Cardiac muscle cell (in vitro differentiated cells and primary cell): ENCODE results near the gene SLU7. TPM values are rescaled to one million over a fixed set of nuclear protein-coding genes. Genes with fewer than 3 reads are reported as not detected.

Experiments used
- DNase-seq, 2 donors: peaks; one replicate each; pipeline versions ENCODE4 v3.0.0 to v3.0.0-alpha.2; 2010 to 2017; ENCODE audit warnings: low read depth in 1 of 2, low spot score in 1 of 2
- H3K27ac ChIP-seq: fragments of 200-600 bp; sonication (generic); 2 replicates; pipeline ENCODE4 v1.5.1; 2016
- H3K27me3 ChIP-seq: fragments of 200-600 bp; sonication (generic); 2 replicates; pipeline ENCODE4 v1.6.0; 2016; ENCODE audit warnings: control low read depth
- H3K36me3 ChIP-seq: fragments of 200-600 bp; sonication (generic); 2 replicates; pipeline ENCODE4 v1.5.1; 2016; ENCODE audit warnings: control low read depth
- H3K4me1 ChIP-seq: fragments of 200-600 bp; sonication (generic); 2 replicates; pipeline ENCODE4 v1.8.1; 2017; ENCODE audit warnings: low read depth, mild to moderate bottlenecking, mixed run types
- H3K4me3 ChIP-seq: fragments of 200-600 bp; sonication (generic); 2 replicates; pipeline ENCODE4 v1.5.1; 2016; ENCODE audit warnings: mild to moderate bottlenecking
- H3K9me3 ChIP-seq: fragments of 200-600 bp; sonication (generic); 2 replicates; pipeline ENCODE4 v1.5.1; 2017; ENCODE audit warnings: low read depth, mild to moderate bottlenecking, control low read depth
- CTCF ChIP-seq: IDR thresholded peaks from 2 replicates; pipeline ENCODE4 v1.5.1; 2012; ENCODE audit warnings: low read depth, mild to moderate bottlenecking, low read length
- polyA plus RNA-seq: library from polyadenylated mRNA; unstranded; fragments of >200 nt; fragmentation: Nextera tagmentation; extraction: Ambion mirVana; gene quantifications from 2 replicates; pipeline ENCODE4 v1.2.1, GENCODE V29; 2016
- total RNA-seq: library from RNA; depleted of rRNA; stranded (reverse); fragments of >200 nt; gene quantifications from 2 replicates; pipeline ENCODE4 v1.2.3, GENCODE V29; 2016

The SLU7 gene
- total and polyA plus RNA-seq, 2 experiments from 2014 or later, result 30.1 to 49.7 TPM

DNA sequence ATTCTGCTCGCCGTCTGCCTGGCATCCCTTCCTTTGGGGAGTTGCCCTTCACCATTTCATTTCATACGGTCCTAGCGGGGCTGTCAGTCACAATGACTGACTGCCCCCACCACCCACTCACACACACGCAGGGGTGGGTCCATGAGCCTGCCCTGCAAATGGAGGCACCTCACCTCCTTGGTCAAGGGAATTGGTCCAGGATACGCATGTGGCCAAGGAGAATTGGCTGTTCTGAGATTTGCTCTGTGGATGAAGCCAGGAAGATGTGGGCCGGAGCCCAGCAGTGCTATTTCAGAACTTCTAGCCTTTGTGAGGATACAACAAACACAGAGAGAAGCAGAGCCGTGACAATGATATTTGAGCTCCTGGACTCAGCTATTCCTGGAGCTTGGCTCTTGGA is 65.5 kb downstream of the SLU7 start:
- no peak for TF ChIP-seq CTCF
- H3K36me3 ChIP-seq, result no peaks in the 10 kb centered on the region
- no peaks in the 10 kb centered on the region for H3K4me1 ChIP-seq
- H3K27ac ChIP-seq, result no peak overlapping the region
- no peak overlapping the region for H3K4me3 ChIP-seq
- H3K27me3 ChIP-seq, result no peaks in the 10 kb centered on the region
- H3K9me3 ChIP-seq, result no peaks in the 10 kb centered on the region
- no peak for DNase-seq

- H3K4me3 ChIP-seq, result no peak overlapping the region
- TF ChIP-seq CTCF, result no peak
- H3K9me3 ChIP-seq, result no peaks in the 10 kb centered on the region
- no peaks in the 10 kb centered on the region for H3K4me1 ChIP-seq
- H3K36me3 ChIP-seq, result no peaks in the 10 kb centered on the region
- H3K27ac ChIP-seq, result no peak overlapping the region
- H3K27me3 ChIP-seq, result no peaks in the 10 kb centered on the region
- no peak for DNase-seq
These were observed 66.6 kb downstream of the SLU7 start for GRCh38 chr5:160352308-160352707.

Other genes starting within 250 kb of the SLU7 start
- not detected in 2 replicates for gene FABP6, start 189.6 kb downstream of the SLU7 start, total RNA-seq
- 0.34 TPM in 1 of 2 replicates, not detected in the other for gene FABP6, start 189.6 kb downstream of the SLU7 start, polyA plus RNA-seq
- gene CCNJL, start 106.5 kb downstream of the SLU7 start, total RNA-seq, result 14.2 and 16.1 TPM in 2 replicates
- gene CCNJL, start 106.5 kb downstream of the SLU7 start, polyA plus RNA-seq, result 12.1 and 14.1 TPM in 2 replicates
- not detected in 2 replicates for gene C1QTNF2, start 48.5 kb downstream of the SLU7 start, total RNA-seq
- 0.24 TPM in 1 of 2 replicates, not detected in the other for gene C1QTNF2, start 48.5 kb downstream of the SLU7 start, polyA plus RNA-seq
- 6.3 and 8.8 TPM in 2 replicates for gene FAM200C, start 19.0 kb downstream of the SLU7 start, total RNA-seq
- 10.5 and 11.2 TPM in 2 replicates for gene FAM200C, start 19.0 kb downstream of the SLU7 start, polyA plus RNA-seq
- 34.1 and 246 TPM in 2 replicates for gene PTTG1, start 2.8 kb upstream of the SLU7 start, total RNA-seq
- 69.8 and 618 TPM in 2 replicates for gene PTTG1, start 2.8 kb upstream of the SLU7 start, polyA plus RNA-seq